Measurements from ENCODE around the gene HIF1AN. TPM values are rescaled to one million over a fixed set of nuclear protein-coding genes. Genes with fewer than 3 reads are reported as not detected.

HIF1AN gene
- total RNA-seq, 1 donor from 2014 or later: 53.4 TPM

DNA sequence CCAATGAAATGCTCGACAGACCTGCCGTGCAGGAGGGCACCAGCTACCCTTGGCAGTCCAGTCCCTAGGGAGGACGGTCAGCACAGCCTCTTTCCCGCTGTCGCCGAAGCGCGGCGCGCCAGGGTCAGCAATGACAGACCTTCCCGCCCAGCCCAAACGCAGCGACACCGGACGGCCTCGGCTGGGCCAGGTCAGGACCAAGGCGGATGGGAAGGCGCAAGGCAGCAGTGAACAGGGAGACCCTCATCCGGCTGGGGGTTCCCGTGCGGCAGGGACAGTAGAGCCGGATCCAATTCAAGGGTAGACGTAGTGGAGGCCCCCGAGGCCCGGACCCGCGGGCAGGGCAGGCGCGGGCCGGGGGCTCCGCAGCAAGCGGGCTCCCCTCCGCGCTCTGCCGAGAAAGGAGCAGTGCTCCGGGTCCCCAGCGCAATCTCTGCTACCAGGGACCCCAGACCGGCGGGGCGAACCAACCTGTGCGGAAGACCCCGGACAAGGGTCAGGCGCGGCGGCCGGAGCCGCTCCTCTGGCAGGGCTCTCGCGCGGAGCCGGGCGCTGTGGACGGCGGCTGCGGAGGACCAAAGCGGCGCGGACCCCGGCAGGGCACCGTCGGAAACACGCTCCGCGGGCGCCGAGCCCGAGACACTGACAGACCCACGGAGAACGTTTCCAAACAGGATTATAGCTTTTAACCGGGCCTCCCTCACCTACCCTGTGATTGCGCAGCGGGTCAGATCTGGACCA is 16.3 kb upstream of the HIF1AN start, which contains the start of gene SEC31B:
TSS of gene SEC31B (minus strand) at position 551 of the 741 bp plus-strand sequence. CDS start 2,909 bp downstream, outside the sequence.
- intact Hi-C loops (cut with micrococcal nuclease): no loop called here

DNA sequence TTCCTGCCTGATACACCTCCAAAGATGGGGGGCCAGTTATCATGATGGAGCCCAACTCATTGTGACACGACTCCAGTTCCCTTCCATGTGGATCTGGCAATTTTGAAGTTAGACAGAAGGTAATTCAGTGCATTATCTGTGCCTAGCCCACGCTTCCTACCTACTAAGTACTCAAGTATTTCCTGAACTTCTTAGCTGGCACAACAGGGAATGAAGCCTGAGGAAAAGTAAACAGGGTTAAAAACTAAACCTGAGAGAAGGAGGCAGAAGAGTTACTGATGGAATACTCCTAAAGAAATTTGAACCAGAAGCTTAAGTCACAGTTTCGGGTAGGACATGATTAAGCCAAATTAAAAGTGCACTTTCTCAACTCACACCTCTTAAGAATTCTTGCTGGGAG is 14.9 kb upstream of the HIF1AN start:
- intact Hi-C loops (cut with micrococcal nuclease): no loop called here

DNA sequence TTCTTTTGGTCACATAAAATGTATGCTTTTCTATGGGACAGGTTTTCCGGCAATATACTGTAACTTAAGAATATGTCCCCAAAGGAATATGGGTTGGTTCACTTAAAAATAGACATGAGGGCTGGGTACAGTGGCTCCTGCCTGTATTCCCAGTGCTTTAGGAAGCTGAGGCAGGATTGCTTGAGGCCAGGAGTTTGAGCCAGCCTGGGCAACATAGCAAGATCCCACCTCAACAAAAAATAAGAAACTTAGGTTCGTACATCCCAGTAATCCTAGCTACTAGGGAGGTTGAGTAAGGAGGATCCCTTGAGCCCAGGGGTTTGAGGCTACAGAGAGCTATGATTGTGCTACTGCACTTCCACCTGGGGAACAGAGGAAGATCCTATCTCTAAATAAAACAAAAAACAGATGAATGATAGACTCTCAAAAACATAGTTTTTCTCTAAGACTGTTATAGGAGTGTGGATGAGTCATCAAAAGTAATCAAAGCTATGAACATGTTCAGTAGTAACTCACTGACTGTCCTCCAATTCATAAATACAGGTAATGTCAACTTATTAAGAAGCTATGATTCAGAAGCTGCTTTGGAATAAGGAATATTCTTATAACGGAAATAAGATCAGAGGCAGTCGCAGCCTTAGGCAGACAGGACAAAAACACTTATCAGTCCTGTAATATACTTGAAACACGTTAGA is 13.5 kb upstream of the HIF1AN start:
- intact Hi-C loops (cut with micrococcal nuclease): no loop called here

DNA sequence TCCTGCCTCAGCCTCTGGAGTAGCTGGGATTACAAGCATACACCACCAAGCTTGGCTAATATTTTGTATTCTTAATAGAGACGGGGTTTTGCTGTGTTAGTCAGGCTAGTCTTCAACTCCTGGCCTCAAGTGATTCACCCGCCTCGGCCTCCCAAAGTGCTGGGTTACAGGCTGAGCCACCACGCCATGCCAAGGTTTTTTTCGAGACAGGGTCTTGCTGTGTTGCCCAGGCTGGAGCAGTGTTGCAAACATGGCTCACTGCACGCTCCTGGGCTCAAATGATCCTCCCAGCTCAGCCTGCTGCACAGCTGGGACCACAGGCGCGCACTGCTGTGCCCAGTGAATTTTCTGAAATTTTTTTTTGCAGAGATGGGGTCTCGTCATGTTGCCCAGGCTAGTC is 12.8 kb upstream of the HIF1AN start:
- intact Hi-C loops (cut with micrococcal nuclease): no loop called here

DNA sequence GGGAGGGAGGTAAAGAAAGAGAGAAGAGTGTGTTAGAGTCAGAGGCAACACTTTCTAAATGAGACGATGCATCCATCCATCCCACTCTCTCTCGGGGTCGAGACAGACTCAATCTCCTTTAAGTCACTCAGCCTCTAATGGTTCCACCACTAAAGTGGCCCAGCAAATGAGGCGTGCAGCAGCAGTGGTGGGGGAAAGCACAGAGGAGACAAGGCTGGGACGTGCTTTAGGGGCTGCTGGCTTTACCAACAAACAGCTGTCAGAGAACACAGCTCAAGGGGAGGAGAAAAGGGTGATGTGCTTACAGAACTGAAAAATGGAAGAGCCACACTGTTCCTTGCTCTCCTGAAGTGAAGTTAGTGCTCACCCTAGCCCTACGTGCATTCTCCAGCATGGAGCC is 11.5 kb upstream of the HIF1AN start:
- intact Hi-C loops (cut with micrococcal nuclease): no loop called here

DNA sequence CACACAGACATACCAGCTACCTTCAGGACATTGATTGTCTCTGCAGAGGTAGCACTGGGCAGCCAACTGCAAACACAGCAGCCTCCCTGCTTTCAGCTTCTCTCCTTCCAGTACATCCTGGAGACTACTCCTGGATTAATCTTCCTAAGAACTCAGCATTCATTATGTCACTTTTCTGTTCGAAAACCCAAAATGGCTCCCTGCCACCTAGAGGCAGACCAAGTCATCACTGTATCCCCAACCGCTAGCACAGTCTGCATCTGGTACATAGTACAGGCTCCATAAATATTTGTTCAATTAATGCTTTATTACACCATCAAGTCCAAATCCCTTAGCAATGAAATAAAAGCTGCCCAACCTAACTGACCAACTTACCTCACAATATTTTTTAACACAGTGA is 11.1 kb upstream of the HIF1AN start:
- intact Hi-C loops (cut with micrococcal nuclease): no loop called here

DNA sequence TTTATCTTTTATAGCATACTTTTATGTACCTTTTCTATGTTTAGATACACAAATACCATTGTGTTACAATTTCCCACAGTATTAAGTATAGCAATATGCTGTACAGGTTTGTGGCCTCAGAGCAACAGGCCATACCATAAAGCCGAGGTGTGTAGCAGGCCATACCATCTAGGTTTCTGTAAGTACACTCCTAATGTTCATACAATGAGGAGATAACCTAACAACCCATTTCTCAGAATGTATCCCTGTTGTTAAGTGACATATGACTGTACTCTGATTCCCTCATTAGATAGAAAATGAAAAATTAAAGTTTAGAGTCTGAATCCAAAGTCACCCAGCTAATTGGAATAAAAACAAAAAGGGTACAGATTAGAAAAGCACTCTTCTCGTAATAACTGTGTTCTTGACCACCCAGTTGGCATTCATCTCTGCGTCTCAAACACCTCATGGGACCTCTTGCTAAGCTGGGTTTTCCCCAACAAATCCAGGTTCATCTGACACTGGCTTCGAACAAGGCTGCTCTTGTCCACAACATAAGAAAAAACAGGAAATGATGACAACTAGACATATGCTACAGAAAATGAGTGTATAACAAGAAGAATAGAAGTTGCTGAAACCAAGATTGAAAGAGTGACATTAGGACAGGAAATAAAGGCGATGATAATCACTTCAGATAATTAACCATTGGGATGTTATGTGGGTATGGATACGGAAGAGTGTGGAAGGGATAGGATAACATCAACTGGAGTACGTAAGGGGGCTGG is 7.4 kb upstream of the HIF1AN start:
- intact Hi-C loops (cut with micrococcal nuclease): loop anchor here (1.0 kb wide), 1 partner anchor 17 kb away; no protein-coding TSS in a partner anchor

DNA sequence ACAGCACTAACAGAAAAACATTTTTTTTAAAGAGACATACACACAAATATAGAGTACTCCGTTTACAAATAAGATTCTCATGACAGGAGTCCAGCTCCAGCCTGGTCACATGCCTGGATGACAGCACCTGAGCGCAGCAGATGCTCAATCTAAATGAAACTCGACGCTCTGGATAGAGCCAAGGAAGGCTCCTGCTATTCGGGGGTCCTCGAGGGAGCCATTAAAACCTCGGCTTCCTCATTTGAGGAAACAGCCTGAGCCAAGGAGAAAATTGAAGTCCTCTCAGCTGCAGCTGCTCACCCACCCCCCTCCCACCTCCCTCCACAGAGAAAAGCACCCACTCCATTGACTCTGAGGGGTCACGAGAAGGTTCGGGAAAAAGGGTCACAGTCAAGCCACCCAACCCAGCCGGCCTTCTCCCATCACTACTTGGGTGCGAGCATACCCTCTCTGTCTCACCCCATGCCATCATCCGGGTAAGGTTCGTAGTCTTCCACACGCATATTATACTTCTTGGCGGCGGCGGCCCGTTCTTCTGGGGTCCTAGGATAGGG is 6.7 kb upstream of the HIF1AN start:
- intact Hi-C loops (cut with micrococcal nuclease): loop anchor here (1.0 kb wide), 1 partner anchor 18 kb away; no protein-coding TSS in a partner anchor

DNA sequence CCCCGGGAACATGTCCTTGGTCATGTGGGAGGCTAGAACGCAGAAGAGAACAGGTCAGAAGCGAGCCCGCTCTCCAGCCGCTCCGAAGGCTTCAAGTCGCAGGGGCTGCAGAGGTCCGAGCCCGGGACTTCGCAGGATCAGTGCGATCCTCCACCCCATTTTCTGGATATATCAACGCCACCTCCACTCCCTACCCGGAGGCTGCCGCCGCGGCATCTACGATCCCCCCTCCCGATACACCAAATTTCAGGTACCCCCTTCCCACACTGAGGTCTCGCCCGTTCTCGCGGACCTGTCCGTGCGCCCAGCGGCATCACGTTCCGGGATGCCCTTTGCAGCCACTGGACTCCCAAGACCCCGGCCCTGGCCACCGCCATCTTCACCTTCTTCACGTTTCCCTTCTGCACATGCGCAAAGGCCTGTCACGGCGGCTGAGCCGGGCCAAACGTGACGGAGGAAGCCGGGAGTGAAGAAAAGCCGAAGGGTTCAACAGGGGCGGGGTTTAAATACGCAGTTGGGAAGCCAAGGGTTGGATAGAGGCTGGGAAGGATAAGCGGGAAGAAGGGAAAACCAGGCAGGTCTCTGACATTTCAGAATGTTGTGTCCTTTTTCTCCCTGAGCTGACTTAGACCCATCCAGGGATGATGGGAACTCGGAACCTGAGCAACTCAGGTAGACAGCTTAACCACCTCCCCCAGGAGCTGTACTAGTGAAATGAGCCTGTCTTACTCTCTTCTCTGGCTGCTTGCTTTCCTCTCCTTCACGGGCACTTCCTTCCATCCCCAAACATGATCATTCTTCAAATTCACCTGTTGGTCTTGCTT is 6.1 kb upstream of the HIF1AN start, which contains the start of gene NDUFB8:
TSS of gene NDUFB8 (minus strand) at position 397 of the 824 bp plus-strand sequence. CDS start at position 377, 20 bp downstream.
- intact Hi-C loops (cut with micrococcal nuclease): loop anchor here (10.0 kb wide), 1 partner anchor 345 kb away; the partner anchor contains the start of gene ERLIN1

DNA sequence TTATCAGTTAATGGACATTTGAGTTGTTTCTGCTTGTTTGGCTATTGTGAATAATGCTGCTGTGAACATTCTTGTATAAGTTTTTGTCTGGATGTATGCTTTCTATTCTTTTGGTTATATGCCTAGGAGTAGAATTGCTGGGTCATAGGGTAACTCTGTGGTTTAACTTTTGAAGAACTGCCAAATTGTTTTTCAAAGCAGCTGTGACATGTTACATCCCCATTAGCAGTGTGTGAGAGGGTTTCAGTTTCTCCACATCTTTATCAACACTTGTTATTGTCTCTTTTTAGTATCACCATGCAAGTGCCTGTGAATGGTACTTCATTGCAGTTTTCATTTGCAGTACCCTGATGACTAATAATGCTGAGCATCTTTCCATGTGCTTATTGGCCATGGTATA is 4.0 kb upstream of the HIF1AN start:
- intact Hi-C loops (cut with micrococcal nuclease): loop anchor here (10.0 kb wide), 1 partner anchor 347 kb away; the partner anchor contains the start of gene ERLIN1

DNA sequence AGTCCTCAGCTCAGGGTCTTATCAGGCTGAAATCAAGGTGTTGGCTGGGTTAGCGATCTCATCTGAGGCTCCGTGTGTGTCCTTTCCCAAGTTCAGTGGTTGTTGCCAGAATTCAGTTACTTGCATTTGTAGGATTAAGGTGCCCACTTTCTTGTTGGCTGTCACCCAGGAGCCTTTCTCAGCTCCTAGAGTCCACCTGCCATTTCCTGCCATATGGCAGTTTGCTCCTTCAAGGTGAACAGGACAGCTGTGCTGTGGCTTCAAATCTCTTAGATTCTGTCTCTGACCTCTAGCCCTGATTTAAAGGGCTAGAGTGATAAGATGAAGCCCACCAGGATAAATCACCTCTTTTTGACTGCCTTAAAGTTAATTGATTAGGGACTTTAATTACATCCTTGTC is 1.0 kb upstream of the HIF1AN start:
- intact Hi-C loops (cut with micrococcal nuclease): loop anchor here (1.0 to 10.0 kb wide), 5 partner anchors 26 to 1518 kb away; partner anchors contain the start of genes ERLIN1, MRPL43 and TWNK

DNA sequence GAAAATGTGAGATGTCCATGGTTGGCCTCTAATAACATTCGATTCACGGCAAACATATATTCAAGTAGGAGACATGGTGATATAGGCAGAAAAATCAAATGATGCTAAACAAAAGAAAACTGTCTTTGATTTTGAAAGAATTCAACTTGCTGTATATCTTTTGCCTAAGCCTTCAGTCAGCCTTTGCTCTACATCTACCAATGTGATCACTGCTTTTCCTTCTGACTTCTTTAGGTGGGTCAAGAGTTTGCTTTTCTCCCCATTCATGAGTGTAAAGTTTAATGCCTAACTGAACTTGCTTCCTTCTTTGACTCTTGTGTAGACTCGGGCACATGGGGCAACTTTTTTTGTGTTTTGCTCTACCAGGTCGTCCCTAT is 417 bp upstream of the HIF1AN start:
- intact Hi-C loops (cut with micrococcal nuclease): loop anchor here (1.0 to 10.0 kb wide), 5 partner anchors 27 to 1517 kb away; partner anchors contain the start of genes ERLIN1, MRPL43 and TWNK

DNA sequence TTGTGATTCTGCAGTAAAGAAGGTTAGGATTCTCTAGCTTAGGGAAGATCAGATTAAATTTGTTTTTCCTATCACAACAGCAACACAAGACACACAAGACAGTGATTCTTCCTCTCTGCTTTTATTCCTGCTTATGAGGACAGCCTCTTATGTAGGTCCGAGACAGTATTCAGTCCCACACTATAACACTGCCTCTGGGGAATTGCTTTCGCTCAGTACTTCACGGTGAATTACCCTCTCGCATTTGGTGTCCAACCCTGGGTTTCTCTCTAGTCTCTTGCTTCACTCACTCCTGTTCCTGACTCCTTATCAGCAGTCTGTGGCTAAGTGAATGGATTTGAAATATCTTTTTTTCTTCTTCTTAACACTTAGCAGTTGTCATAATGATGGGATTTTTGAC is 1.7 kb downstream of the HIF1AN start:
- intact Hi-C loops (cut with micrococcal nuclease): loop anchor here (5.0 to 10.0 kb wide), 2 partner anchors 353 to 1515 kb away; partner anchors contain the start of gene ERLIN1

DNA sequence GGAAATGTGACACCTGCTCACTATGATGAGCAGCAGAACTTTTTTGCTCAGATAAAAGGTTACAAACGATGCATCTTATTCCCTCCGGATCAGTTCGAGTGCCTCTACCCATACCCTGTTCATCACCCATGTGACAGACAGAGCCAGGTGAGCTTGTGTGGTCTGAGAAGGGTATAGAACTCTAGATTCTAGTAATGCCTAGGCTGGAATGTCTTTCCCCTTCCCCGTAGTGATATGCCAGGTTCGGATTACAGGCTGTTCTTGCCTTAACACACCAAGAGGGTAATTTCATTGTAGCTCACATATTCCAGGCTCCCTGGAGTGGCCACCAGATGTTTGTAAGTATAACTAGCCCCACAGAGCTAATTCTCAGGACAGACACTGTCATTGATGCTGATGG is 9.2 kb downstream of the HIF1AN start:
- intact Hi-C loops (cut with micrococcal nuclease): no loop called here

DNA sequence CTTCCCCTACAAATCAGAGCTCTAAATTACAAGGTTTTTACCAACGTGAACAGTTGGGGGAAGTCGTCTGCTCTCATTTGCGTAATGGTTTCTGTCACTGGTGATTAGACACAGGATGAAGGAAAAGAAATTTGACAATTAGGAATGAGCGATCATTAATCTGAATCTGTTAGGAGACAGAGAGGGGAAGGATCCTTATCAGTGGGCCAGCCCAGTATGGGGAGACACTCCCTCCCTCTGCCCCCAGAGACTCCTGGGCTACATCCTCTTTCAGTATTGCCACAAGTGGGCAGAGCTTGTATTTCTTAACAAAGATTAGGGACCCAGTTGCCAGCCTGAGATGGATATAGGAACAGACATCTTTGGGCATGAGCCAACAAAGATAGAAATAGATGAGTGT is 15.5 kb downstream of the HIF1AN start:
- intact Hi-C loops (cut with micrococcal nuclease): no loop called here

DNA sequence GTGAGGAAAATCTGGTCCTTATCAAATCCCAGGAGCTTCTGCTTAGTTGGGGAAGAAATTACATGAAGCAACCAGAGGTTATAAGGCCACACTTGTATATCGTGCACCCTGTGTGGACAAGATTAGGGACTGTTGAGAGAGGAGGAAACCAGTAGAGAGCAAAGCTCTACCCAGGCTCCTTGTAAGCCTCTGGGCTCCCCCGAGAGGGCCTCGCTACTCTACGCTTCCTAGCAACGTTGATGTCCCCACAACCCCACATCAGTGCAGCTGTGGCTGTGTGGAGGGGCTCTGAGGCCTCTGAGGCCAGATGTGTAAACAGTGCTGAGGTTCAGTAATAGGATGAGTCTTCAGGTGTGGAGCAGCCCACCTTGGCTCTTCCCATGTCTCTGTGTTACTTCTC is 16.0 kb downstream of the HIF1AN start:
- intact Hi-C loops (cut with micrococcal nuclease): no loop called here

DNA sequence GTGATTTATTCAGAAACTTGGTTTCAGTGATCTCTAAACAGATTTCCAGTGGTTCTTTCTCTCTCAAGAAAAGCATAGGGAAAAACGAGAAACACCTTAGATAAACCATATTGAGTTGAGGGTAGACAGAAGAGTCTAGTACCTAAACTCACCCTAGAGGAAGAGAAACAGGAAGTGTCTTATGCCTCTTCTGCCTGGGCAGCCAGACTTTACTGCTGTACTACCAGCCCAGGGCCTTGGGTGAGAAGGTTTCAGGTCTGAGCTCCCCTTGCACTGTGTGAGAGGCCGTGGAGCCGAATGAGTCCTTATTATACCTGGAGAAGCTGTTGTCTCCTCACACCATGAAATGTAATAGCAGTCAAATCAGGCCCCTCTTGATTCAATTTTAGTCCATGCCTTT is 18.2 kb downstream of the HIF1AN start:
- intact Hi-C loops (cut with micrococcal nuclease): no loop called here

DNA sequence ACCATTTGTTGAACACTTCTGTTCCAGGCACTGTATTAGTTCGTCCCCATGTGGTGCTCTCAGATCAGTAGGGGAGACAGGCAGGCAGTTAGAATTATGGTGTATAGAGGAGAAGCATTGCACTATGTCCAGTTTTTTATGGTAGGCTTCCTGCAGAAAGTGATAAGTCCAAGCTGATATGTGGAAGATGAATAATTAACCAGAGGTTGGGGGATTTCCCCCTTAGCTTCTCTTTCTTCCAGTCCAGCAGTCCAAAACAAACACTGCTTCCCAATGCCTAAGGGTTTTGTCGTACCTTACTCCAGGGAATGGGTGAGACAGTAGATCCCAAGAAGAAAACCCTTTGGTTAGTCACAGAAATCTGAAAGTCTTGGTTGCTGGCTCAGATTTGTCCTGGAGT is 19.2 kb downstream of the HIF1AN start:
- intact Hi-C loops (cut with micrococcal nuclease): no loop called here

DNA sequence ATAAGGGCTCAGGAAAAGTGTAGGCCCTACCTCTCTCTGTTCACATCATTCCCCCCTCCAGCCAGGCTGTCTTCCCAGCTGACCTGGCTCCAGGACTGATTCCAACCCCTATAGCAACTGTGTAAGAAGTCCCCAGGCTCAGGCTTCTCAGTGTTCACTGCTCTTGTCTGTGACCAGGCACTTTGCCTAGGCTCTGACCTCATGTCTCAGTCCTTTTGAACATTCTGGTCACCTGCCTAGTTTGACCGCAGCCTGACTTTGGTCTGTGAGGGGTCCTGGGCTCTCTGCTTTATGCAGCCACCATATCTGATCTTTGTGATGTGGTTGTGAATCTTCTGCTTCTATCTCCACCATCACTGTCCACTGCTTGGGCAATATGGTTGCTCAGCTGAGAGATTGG is 24.5 kb downstream of the HIF1AN start:
- intact Hi-C loops (cut with micrococcal nuclease): loop anchor here (5.0 kb wide), 2 partner anchors 112 to 312 kb away; no protein-coding TSS in a partner anchor

DNA sequence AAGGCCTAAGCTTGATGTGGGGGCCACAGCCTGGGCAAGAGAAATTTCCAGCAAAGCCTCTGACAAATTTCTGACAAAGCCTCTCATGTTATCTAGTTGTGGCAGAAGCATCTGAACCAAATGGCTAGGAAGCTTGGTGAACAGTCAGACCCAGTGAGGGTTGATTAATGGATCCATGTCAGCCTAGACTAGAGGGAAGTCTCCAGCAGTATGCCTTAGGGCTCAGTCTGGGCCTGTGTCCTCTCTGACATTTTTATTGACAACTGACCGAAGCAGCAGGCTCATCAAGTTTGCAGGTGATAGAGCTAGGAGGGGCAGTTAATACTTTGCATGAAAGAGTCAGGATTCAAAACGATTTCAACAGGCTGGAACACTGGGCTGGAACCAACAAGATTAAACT is 25.3 kb downstream of the HIF1AN start:
- intact Hi-C loops (cut with micrococcal nuclease): loop anchor here (5.0 kb wide), 2 partner anchors 111 to 311 kb away; no protein-coding TSS in a partner anchor
